ENCODE measurements around the gene DCLK1. TPM values are rescaled to one million over a fixed set of nuclear protein-coding genes. Genes with fewer than 3 reads are reported as not detected.
A peak's percentile ranks its signal among the peaks of the same experiment; 100 is the strongest.

The DCLK1 gene
- total RNA-seq, 4 donors from 2014 or later: 4.4 to 102 (median 13.3) TPM

- no peak for DNase-seq
- no peaks in the 10 kb centered on the region for H3K27me3 ChIP-seq
- no peaks in the 10 kb centered on the region for H3K9me3 ChIP-seq
- intact Hi-C loops (cut with DNase I; ENCODE audit: low total_unique reads): no loop called here
- H3K36me3 ChIP-seq: no peaks in the 10 kb centered on the region
- no peak overlapping the region for H3K4me3 ChIP-seq
- H3K27ac ChIP-seq: peak overlapping the region in 1 of 2 donors; percentile 19
- H3K4me1 ChIP-seq: peaks cover 0 to 8% of the 10 kb centered on the region in 2 donors
- TF ChIP-seq, protein P1, sequence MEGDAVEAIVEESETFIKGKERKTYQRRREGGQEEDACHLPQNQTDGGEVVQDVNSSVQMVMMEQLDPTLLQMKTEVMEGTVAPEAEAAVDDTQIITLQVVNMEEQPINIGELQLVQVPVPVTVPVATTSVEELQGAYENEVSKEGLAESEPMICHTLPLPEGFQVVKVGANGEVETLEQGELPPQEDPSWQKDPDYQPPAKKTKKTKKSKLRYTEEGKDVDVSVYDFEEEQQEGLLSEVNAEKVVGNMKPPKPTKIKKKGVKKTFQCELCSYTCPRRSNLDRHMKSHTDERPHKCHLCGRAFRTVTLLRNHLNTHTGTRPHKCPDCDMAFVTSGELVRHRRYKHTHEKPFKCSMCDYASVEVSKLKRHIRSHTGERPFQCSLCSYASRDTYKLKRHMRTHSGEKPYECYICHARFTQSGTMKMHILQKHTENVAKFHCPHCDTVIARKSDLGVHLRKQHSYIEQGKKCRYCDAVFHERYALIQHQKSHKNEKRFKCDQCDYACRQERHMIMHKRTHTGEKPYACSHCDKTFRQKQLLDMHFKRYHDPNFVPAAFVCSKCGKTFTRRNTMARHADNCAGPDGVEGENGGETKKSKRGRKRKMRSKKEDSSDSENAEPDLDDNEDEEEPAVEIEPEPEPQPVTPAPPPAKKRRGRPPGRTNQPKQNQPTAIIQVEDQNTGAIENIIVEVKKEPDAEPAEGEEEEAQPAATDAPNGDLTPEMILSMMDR (IDR thresholded peaks at IDR 0.05): no peak
- no peak for TF ChIP-seq POLR2A (IDR thresholded peaks at IDR 0.05)
Observed at GRCh38 chr13:36059321-36059720, 71.9 kb downstream of the DCLK1 start.

DNA sequence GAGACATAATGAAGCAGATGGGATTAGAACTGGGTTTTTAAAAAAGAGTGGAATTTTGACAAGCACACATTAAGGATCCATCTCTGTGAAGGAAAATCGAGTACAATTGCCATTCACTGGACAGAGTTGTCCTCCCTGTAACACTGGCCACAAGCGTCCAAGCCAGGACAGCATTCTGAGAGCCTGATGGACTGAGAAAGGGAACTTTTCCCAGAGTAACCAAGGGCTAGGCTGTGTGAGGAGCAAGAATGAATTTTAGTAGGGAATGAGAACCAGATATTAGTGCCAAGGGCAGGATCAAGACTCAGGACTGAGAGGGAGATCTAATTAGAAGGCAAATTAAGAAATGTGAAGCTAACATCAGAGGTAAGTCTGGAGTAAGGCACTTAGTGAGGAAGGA, 73.1 kb downstream of the DCLK1 start:
- H3K27me3 ChIP-seq: no peaks in the 10 kb centered on the region
- no peaks in the 10 kb centered on the region for H3K9me3 ChIP-seq
- H3K4me3 ChIP-seq: no peak overlapping the region
- peaks cover 0 to 8% of the 10 kb centered on the region in 2 donors for H3K4me1 ChIP-seq
- no peak for TF ChIP-seq POLR2A (IDR thresholded peaks at IDR 0.05)
- TF ChIP-seq, protein P1 (IDR thresholded peaks at IDR 0.05): no peak
- intact Hi-C loops (cut with DNase I; ENCODE audit: low total_unique reads): no loop called here
- no peak for DNase-seq
- no peak overlapping the region for H3K27ac ChIP-seq
- no peaks in the 10 kb centered on the region for H3K36me3 ChIP-seq

DNA sequence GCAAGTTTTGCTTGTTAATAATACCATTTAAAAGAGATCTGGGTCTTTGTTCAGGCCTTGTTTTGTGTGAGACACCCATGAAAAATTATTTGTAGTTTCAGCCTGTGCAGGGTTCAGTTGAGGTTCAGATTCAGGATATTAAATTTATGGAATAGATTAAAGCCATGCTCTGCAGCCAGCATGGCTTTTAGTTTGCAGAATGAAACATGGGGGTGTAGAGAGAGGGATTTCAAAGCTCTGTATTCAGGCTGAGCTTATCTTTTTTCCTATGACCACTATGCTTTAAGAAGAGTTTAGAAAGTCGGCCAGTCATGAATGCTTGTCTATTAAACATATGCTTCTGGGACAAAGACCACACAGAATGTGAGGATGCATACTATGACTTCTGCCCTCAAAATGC, 73.6 kb downstream of the DCLK1 start:
- Histone ChIP-seq H3K4me1 (peaks cover 0 to 8% of the 10 kb centered on the region in 2 donors), H3K27ac (no peak overlapping the region), H3K4me3 (no peak overlapping the region), H3K36me3 (no peaks in the 10 kb centered on the region), H3K27me3 (no peaks in the 10 kb centered on the region), H3K9me3 (no peaks in the 10 kb centered on the region)
- DNase-seq: no peak
- intact Hi-C loops (cut with DNase I; ENCODE audit: low total_unique reads): no loop called here
- TF ChIP-seq, protein P1 (IDR thresholded peaks at IDR 0.05): no peak
- no peak for TF ChIP-seq POLR2A (IDR thresholded peaks at IDR 0.05)

DNA sequence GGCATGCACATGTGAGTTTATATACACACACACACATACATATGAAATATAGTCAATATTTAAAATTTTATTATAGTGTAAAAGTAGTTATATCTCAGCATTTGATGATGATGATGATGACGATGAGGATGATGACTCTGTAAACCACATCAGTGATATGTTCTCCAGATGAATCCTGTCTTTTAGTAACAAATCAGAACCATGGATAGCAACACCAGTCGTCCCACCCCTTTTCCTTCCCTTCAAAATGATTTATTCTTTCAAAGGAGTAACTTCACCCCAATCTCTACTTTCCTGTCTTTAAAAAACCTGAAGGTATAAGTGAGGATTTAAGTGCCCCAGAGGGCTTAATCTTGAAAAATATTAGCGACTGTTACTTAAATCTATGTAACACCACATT, 74.1 kb downstream of the DCLK1 start:
- Histone ChIP-seq H3K4me3 (no peak overlapping the region), H3K27me3 (no peaks in the 10 kb centered on the region), H3K4me1 (peaks cover 0 to 8% of the 10 kb centered on the region in 2 donors), H3K27ac (no peak overlapping the region), H3K9me3 (no peaks in the 10 kb centered on the region), H3K36me3 (no peaks in the 10 kb centered on the region)
- intact Hi-C loops (cut with DNase I; ENCODE audit: low total_unique reads): no loop called here
- TF ChIP-seq, protein P1 (IDR thresholded peaks at IDR 0.05): no peak
- no peak for TF ChIP-seq POLR2A (IDR thresholded peaks at IDR 0.05)
- DNase-seq: no peak

GRCh38 chr13:36055366-36055765, 75.8 kb downstream of the DCLK1 start:
- H3K4me1 ChIP-seq: peaks cover 0 to 3% of the 10 kb centered on the region in 2 donors
- H3K9me3 ChIP-seq: no peaks in the 10 kb centered on the region
- intact Hi-C loops (cut with DNase I; ENCODE audit: low total_unique reads): no loop called here
- H3K27ac ChIP-seq: peak overlapping the region; percentile 39 to 57
- H3K36me3 ChIP-seq: no peaks in the 10 kb centered on the region
- no peaks in the 10 kb centered on the region for H3K27me3 ChIP-seq
- DNase-seq: no peak
- TF ChIP-seq POLR2A (IDR thresholded peaks at IDR 0.05): no peak
- TF ChIP-seq, protein P1 (IDR thresholded peaks at IDR 0.05): no peak
- H3K4me3 ChIP-seq: no peak overlapping the region

Measured in uterus (tissue), 4 donors.